Suppressor macrophage (primary cell): Measurements from ENCODE around the gene ENOX1.

Source experiments
- DNase-seq, 4 experiments: peaks; one replicate each; pipeline ENCODE4 v3.0.0-alpha.2; 2020 to 2022

ENOX1 gene

DNA sequence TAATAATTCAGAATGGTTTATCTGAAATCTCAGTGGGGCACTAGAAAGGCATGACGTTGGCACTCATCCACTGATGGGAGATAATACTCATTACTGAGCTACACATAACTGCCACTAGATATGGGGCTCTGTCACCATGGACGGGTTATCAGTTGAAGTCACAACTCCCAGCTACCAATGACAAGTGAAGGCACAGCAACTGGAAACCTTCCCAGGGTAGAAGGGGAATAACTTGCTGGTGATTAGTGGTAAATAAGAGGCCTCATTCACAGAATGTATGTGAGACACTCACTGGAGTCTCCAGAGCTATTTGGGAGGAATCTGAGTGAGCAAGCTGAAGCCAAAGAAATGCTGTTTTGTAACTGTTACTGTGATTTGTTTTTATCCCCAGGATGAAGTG lies 249.6 kb downstream of the ENOX1 start:
- no peak for DNase-seq

DNA sequence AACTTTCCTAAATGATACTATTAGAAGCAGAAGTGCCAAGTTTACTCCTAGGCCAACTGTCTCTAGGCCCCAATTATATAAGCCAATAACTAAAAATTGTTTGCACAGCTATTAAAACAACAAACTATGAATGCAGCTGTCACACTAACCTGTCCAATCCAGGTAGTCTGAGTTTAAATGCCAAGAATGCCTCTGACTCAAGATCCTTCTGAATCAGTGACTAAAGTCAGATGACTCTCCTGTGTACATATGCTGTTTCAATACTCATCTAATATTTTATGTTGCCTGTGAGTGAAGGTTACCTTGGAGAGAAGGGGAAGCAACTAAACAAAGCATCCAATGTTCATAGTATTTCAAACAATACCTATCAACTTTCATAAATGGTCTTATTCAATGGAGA lies 257.0 kb downstream of the ENOX1 start:
- no peak for DNase-seq

DNA sequence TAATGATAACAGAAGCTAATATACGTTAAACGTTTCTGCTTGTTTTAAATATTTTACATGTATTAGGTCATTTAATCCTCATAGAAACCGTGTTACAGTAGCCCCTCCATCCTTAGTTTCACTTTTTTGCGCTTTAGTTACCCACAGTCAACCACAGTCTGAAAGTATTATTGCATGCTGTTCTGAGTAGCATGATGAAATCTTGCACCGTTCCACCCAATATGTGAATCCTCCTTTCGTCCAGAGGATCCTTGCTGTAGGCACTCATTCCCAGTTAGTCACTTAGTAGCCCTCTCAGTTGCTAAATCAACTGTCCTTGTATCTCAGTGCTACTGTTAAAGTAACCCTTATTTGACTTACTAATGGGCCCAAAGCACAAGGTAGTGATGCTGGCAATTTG lies 257.8 kb downstream of the ENOX1 start:
- DNase-seq = no peak

DNA sequence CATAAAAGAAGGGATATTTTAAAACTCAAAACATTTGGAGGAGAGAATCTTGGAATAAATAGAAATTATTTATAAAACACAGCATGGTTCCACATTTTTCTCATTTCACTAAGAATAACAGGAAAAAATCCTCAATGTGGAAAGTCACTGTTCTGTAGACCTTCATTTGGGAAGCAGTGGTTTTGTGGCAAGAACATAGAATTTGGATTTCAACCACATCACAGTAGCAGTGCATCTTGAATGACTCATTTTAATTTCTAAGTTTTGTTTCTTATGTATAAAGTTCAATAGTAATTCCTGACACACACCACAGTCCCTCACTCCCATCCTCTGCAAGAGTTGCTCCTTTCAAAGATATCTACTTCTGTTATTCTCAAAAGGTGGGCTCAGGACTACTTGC lies 264.0 kb downstream of the ENOX1 start:
- DNase-seq = no peak

DNA sequence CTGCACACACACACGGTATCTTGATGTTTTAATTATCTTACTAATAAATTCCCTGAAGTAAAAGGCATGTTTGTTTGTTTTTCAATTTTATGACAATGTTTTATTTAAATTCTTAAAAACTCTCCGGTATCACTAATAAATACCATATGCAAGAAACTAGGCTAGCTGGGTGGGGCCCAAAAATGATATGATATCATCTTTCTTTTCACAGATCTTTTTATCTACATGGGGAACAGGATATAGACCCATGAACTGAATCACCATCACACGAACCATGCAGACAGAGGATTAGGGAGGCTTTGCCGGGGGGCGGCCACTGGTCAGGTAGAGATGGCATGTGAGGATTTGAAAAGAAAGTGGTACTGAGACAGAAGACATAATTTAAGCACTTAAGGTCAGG lies 266.4 kb downstream of the ENOX1 start:
- no peak for DNase-seq

DNA sequence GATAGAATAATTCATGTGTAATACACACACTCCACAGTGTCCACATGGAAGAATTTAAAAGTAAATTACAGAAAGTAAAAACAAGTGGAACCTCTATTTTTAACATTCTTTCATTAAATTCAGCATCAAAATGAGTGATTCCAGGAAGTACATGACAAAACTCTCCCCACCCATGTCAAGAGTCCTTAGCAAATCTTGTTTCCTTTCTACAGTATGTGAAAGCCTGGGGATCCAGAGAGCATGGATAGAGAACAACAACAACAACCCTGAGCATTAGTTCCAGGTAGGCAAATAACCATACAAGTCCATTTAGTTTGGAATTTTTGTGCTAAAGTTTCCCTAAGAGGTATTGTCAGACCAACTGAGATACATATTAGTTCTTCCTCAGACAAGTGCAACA lies 267.9 kb downstream of the ENOX1 start:
- no peak for DNase-seq

DNA sequence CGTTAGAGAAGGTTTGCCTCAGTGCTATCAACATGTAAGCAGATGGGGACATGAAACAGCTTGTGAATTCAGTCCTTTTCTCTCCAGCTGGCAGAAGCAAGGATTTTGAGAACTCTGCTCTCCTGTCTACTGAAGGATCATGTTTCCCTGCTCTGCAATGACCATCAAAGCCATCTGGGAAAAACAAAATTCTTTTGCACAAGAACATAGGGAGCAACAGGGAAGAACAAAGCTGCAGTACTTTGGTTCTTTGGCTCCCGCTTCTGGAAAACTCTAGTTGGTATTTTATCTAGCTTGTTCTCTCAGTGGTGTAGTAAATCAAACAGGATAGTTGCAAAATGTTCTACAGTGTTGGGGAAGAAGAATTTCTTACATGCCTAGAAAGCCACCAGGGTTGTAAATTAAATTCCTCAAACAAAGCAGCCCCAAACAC lies 270.4 kb downstream of the ENOX1 start:
- DNase-seq = peak in 1 of 4 experiments; percentile 20

DNA sequence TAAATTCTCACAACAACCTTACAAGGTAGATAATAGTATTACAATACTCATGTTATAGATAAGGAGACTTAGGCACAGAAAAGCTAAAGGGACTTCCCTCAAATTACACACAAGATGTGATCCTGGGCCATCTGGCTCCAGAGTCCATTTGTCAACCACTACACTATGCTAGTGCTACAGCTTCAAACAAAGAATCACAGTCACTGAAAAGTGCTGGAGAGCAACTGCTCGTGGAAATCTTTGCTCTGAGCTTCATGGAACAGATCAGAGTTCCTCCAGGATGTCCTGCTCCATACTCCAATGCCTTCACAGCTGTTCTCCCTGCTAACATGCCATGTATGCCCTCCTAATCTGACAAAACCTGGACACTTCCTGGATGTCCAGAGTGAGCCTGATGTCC lies 271.2 kb downstream of the ENOX1 start:
- DNase-seq = no peak

DNA sequence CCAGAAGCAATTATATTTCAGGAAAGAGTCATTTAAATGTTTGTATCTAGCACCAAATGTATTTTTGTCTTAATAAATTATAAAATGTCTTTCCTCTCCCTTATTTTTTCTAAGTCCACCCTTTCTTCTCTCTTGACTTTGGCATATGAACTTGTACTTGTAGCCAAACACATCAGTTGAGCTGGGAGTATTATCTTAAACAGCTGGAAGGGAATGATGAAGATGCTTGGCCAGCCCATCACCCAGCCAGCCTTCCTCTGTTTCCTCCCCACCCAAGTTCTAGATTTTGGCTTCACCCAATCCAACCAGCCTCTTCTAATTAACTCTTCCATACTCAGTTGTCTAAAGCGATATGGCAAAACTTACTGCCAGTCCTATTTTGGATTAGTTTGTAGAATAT lies 272.5 kb downstream of the ENOX1 start:
- no peak for DNase-seq

DNA sequence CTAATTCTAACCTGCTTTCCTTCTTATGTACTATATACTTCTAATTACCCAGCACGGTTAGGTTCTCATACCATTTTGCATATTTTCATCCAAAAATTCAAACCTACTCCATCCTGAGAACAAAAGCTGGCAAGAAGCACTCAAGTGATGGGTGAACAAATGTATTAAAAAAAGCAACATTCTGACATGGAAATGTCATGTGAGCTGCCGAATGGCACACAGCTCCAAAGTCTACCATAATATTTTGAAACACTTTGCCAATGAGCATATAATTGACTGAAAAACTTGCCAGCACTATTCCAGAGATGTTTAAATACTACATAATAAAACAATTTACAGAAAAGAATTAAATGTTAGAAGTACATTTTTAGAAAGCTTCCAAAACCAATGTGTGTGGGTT lies 274.6 kb downstream of the ENOX1 start:
- no peak for DNase-seq

DNA sequence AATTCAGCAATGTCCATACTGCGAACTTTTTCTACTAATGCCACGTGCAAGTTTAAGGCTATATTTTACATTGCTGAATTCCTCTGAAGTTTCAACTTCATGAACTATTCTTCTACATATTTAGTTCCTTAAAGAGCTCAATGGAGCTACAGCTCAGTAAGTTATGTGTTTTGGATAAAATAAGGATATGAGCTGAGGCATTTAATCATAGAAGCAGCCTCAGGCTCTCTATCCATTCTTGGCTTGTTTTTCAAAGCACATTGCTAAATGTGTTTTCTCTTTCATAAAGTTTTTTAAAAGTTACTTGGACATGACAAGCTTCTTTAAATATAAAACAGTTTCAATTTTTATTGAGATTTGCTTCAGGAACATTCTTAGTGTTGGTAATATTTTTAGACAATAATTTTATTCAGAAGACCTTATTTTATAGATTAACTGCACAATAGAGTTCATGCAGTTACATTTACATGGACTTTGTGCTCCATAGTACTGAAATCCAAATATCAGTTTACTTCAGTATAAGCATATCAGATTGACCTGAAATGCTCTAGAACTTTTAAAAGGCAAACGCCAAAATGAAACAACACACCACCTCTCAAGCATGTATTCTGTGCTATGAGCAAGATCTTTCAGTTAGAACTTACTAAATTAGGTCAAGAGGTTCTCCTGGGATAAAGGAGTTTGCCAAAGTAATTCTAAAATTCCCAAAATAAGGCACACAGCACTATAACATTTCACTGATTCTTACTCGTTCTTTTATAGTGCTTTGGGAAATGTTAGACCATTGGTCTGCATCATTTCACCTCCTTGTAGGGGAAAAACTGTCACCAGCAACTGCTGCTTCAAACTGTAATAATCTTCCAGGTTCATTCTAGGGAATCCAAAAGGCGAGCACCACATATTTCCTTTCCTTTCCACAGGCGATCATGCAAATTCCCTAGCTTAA lies 275.5 kb downstream of the ENOX1 start:
- DNase-seq = no peak

DNA sequence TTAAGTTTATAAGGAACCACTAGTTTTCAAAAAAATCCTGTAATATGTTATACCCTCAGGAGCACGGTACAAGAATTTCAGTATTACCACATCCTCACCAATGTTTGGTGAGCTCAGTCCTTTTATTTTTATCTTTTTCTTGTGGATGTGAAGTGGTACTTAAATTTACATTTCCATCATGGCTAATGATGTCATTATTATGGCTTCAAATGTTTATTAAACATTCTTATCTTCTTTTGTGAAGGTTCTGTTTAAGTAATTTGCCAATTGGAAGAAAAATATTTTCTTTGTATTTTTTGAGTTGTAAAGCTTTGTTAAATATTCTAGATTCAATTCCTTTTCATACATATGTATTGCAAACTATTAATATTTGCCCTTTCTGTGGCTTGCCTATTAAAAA lies 291.0 kb downstream of the ENOX1 start:
- DNase-seq = no peak

DNA sequence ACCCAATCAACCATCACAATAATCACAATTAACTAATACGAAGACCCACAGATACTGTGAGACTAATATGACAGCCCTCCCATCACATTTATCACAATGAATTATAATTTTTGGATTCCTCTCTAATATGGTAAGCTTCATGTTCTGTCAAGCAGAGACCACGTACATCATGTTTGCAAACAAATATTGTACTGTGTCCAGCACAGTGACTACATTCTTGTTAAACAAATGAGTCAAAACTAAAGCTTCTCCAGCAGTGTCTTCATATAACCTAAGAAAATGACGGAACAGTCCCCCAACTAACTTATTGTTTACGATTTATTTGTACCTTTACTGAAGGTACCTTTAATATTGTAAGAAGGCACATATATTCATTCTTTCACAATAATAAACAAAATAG lies 292.6 kb downstream of the ENOX1 start:
- no peak for DNase-seq

DNA sequence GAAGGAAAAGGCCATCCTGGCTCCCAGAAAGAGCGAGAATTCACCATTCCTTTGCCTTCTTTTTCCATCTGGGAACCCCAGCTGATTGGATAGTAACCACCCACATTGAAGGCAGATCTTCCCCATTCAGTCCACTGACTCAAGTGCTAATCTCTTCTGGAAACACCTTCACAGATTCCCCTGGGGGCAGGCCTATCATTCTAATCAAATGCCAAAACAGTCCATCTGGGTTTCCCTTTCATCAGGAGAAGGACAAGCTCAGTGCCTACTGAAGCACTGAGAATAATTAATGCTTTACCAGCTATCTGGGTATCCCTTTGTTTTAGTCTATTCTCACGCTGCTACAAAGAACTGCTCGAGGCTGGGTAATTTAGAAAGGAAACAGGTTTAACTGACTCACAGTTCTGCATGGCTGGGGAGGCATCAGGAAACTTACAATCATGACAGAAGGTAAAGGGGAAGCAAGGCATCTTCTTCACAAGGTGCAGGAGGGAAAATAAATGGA lies 293.2 kb downstream of the ENOX1 start:
- DNase-seq = no peak

DNA sequence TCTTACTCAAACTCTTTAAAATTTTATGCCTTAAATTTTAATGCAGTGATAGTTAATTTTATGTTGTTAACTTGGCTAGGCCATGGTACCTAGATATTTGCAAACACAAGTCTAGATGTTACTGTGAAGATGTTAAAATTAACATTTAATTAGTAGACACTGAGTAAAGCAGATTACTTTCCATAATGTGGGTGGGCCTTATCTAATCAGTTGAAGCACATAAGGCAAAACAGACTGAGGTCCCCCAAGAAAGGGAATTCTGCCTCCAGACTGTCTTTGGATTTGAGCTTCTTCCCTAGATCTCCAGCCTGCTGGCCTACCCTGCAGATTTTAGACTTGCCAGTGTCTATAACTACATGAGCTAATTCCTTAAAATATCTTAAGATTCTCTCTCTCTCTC lies 294.0 kb downstream of the ENOX1 start:
- DNase-seq = no peak

DNA sequence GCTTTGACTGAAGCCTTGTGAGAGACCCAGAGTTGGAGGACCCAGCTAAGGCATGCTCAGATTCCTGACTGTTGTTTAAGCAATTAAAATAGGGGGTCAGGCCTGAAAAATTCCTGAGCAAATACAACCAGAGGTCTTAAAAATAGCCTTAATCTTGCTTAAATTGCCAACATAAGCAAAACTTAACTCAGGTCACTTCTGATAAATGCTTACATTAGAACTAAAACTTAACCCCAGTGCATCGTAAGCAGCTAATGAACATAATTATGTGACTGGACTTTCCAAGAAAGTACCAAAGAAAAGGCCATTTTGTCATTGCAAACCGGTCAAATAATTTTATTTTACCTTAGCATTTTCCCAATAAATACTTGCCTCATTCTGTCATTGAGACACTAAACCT lies 294.5 kb downstream of the ENOX1 start:
- DNase-seq = no peak

DNA sequence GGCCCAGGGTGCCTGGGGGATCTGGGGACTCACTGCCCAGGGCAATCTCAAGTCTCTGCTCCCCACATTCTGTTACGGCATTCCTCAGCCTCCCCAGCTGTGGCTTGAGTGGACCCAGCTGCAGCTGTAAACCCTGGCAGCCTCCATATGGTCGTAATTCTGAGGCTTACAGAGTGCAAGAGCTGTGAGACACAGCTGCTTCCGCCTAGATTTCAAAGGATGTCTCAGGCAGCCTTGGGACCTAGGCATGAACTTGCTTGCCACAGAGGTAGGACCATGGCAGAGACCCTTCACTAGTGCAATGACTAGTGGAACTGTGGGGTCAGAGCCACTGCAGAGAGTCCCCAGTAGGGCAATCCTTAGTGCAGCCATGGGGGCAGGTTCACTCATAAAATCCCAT lies 297.5 kb downstream of the ENOX1 start:
- DNase-seq = no peak

DNA sequence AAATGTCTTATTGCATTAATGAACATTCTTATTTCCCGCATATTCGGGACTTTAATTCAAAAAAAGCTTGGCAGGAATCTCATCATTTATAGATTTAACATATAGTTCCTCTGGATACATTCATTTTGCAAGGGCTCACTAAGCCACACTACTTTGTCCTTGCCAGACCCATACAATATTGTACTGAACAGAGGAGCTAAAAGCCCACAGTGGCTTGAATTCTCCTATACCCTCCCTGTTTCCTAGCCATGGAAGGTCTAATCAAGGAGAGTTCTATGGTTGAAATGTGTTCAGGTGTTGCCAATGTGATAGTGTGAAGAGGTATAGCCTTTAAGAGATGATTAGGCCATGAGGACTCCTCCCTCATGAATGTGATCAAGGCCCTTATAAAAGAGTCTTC lies 298.9 kb downstream of the ENOX1 start:
- DNase-seq = no peak

DNA sequence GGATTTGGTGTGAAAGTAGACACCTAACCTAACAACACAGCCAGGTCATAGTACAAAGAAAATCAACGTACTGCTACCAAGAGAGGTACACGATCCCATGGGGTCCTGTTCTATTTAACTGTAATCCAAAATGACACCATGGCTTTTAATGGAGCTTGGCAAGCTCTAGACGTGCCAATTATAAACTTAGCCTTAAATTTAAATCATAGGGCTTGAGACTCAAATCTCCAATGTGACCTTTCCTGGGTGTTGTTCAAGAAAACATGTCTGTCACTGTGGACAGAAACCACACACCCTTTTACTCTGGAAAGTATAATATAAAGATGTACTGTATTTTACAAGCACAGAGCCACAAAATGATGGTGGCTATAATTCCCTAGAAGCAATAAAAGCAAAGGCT lies 299.3 kb downstream of the ENOX1 start:
- no peak for DNase-seq

DNA sequence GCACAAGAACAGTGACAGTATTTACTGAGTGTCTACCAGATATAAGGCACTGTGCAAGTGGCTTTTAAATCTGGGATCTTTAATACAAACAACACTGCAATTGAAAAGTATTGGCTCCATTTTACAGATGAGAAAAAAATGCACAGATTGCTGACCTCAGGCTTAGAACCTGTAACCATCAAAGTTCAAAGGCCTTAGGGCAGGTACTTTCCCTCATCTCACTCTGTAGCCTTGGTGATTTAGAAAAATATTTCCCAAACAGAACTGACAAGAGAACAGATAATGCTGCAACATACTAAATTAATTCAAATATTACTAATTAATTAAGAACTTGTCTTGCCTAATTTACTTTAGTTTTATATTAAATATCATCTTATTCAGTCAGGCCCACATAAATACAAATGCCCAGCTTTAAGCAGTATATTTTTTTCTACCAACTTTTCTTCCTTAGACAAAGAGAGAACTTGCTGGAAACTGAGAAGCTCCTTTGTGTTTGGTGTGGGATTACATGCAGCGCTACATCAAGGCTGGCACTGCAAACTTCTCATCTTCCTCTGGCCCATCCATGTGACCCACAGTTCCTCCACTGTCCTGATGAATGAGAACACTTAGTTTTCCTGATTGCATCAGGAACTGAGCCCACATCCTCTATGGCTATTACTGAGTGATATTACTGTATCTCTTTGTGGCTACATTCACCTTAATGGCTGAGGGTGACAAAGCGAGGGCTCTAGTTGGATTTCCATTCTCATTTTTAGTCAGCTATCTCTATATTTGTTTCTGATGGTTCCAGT lies 302.1 kb downstream of the ENOX1 start:
- DNase-seq = peak; percentile 75 to 89 (median 85)

DNA sequence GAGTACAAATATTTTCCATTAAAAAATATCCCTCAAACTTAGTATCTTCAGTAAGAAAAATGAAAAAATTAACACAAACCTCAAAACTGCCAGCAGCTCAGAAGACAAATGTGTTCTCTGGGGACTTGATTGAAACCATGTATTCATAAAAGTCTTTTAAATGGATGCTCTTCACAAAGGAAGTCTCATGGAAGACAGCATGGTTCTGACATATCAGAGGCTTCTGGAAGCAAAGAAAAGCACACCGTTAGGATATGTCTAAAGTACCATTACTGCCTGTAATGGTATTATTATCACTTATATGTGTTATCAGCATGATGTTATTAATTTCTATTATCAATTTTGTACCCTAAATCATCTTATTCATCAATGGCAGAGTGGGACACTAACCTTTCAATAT lies 302.8 kb downstream of the ENOX1 start:
- DNase-seq = no peak

DNA sequence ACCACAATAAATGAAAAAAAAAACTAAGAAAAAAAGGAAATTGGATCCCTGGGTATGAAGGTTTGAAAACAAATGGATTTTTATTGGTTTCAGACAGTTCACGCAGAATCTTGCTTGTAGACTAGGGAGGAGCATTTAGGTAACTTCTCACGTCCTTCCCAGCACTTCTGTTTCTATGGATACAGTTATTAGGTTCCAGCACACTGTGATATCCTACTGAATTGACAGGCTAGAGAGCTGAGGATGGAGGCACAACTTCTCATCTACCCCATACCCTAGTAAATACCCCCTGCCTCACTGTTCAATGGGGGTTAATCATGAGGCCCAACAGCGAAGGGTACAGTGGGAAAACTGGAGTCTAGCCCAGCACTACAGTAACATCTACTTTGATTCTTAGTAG lies 304.1 kb downstream of the ENOX1 start:
- DNase-seq = no peak

DNA sequence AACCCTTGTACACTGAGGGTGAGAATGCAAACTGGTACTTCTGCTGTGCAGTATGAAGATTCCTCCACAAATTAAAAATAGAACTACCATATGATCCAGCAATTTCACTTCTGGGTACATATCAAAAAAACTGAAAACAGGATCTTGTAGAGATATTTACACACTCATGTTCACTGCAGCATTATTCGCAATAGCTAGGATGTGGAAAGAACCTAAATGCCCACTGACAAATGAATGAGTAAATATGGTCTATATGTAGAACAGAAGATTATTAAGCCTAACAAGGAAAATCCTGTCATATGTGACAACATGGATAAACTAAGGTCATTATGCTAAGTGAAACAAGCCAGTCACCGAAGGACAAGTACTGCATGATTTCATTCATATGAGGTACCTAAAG lies 304.7 kb downstream of the ENOX1 start:
- DNase-seq = peak; percentile 15 to 77 (median 50)

DNA sequence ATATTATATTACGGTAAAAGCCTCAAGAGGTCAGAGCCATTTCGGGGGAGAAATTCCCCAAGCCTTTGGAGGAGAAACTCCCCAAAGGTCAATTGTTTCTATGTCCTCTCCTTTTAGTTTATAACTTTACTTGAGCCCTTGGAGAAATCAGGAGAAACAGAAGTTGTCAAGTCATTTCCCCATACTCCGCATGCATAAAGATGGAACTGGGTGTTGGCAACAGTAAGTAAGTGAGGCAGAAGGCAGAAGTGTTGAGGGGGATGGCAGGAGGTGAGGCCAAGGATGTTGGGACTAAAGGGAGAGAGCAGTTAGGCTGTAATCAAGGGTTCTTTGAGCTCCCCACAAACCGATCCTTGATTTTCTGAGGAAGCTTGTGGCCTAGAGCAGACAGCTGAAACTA lies 307.9 kb downstream of the ENOX1 start:
- peak; percentile 13 to 55 (median 38) for DNase-seq
